Astrocyte of the cerebellum (primary cell): ENCODE data around the gene MLPH.

Experiments used
- DNase-seq: peaks from one replicate; pipeline ENCODE4 v3.0.0-alpha.2; 2011; ENCODE audit warnings: low read depth
- H3K4me3 ChIP-seq: 2 replicates; pipeline ENCODE4 v1.5.1; 2011; ENCODE audit warnings: mild to moderate bottlenecking, low read depth, low read length, moderate library complexity
- in situ Hi-C: cut with HindIII; loops from 2 replicates; pipeline ENCODE4 v1.10.0; 2017; ENCODE audit warnings: low sequenced_read_pairs
- TF ChIP-seq, protein P1 (sequence below): IDR thresholded peaks from 2 replicates; pipeline ENCODE4 v1.5.1; 2012; ENCODE audit warnings: low read length, low read depth, moderate library complexity, mild to moderate bottlenecking; ENCODE audit errors: missing control alignments

MLPH gene

DNA sequence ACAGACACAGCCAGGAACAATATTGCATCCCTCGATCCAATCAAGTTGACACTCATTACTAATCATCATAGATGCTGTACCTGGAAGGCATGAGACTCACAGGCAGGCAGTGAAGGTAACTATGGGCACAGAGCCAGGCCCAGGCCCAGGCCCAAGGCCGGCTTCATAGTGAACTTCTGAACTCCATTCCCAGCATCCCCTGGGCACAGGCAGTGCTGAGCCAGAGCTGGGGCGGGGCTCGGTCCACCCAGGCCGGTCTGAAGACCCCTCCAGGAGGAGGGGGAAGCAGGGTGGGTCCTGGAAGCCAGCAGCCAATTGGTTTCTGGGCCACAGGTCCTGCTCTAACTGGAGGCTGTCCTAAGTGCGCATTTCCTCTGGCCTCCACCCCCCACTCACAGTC lies 37.6 kb downstream of the MLPH start:
- in situ Hi-C loops = no loop called here
- TF ChIP-seq, protein P1, sequence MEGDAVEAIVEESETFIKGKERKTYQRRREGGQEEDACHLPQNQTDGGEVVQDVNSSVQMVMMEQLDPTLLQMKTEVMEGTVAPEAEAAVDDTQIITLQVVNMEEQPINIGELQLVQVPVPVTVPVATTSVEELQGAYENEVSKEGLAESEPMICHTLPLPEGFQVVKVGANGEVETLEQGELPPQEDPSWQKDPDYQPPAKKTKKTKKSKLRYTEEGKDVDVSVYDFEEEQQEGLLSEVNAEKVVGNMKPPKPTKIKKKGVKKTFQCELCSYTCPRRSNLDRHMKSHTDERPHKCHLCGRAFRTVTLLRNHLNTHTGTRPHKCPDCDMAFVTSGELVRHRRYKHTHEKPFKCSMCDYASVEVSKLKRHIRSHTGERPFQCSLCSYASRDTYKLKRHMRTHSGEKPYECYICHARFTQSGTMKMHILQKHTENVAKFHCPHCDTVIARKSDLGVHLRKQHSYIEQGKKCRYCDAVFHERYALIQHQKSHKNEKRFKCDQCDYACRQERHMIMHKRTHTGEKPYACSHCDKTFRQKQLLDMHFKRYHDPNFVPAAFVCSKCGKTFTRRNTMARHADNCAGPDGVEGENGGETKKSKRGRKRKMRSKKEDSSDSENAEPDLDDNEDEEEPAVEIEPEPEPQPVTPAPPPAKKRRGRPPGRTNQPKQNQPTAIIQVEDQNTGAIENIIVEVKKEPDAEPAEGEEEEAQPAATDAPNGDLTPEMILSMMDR = no peak
- DNase-seq = no peak
- no peak overlapping the region for H3K4me3 ChIP-seq

DNA sequence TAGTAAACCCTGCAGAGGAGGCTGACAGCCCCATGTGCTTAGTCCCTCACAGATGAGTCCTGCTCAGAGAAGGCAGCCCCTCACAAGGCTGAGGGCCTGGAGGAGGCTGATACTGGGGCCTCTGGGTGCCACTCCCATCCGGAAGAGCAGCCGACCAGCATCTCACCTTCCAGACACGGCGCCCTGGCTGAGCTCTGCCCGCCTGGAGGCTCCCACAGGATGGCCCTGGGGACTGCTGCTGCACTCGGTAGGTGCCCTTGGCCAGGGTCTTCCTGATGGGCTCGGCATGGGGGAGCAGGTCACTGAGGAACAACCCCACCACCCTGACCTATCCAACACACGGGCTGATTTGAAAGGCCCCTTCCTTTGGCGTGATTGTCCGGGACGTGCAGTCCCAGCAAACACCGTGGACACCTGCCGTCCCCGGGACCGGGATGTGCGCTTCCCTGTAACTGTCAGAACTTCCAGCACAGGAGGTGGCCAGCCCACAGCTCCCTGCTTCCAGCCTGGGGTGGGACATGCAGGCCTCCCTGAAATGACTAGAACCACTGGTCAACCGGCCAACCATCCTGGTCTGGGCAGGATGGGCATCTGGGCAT lies 38.6 kb downstream of the MLPH start:
- H3K4me3 ChIP-seq = no peak overlapping the region
- TF ChIP-seq, protein P1 = no peak
- in situ Hi-C loops = no loop called here
- no peak for DNase-seq

DNA sequence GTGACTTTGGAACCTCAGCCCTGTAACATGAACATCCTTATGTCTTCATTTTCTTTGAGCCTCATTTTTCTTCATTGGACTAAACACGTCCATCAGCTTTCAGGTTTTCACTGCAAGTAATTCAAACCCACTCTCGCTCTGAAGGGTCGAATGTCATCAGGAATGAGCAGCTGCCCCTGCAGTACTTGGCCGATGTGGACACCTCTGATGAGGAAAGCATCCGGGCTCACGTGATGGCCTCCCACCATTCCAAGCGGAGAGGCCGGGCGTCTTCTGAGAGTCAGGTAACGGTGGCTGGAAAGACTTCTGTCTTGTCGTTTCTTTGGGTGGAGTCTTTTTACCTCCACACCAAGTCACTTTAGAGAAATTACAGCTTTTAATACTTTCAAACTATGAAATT lies 40.2 kb downstream of the MLPH start:
- no peak overlapping the region for H3K4me3 ChIP-seq
- no peak for DNase-seq
- TF ChIP-seq, protein P1 = no peak
- in situ Hi-C loops = no loop called here

DNA sequence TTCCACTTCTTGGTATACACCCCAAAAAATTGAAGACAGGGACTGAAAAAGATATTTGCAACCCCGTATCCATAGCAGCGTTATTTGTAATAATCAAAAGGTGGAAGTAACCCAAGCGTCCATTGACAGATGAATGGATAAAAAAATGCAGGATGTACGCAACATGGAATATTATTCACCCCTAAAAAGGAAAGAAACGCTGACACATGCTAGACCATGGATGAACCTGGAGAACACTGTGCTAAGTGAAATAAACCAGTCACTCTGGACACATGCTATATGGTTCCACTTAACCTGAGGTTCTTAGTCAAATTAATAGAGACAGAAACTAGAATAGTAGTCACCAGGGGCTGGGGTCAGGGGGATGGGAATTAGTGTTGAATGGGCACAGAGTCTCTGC lies 40.7 kb downstream of the MLPH start:
- in situ Hi-C loops = no loop called here
- no peak for DNase-seq
- TF ChIP-seq, protein P1 = no peak
- H3K4me3 ChIP-seq = no peak overlapping the region

DNA sequence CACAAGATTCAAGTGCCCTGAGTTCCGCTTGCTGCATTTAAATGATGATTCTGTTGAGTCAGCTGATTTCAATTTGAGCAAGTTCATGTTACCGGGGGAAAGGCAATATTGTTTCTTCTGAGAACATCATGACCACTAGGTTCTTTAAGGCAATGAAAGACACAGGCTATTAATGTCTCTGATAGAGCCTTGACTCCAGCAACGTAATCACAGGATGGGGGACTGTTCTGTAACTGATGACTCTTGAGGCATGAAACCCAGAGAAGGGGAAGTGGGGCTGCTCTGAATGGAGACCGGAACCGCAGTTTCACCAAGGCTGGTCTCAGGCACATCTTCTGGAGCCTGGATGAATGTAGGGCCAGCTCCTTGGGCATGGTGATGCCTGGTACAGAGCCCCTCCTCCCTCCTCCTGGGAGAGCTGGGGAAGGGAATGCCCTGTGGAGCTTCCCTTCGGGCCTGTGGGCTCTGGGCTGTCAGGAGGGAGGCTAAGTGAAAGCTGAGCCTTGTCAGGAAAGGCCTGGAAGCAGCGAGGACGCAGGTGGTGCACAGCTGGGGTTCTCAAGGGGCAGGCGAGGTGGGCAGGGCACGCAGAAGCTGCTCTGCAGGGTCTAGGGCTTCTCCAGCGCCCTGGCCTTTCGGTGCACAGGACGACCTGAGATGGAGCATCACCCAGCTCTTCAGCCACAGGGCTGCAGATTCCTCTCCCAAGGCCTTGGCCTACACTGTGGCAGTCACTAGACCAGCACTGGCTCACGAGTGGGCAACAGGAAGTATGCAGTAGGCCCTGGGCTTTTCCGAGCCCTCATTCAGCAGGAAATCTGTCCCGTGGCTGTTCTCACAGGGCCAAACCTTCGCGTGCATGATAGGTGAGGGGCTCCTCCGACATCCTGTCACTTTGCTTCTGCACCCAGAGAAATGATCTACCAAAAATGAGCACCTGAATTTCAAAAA lies 42.7 kb downstream of the MLPH start:
- TF ChIP-seq, protein P1 = no peak
- in situ Hi-C loops = loop anchor here (5.0 kb wide), 1 partner anchor 102 kb away; no protein-coding TSS in a partner anchor
- H3K4me3 ChIP-seq = no peak overlapping the region
- DNase-seq = no peak

DNA sequence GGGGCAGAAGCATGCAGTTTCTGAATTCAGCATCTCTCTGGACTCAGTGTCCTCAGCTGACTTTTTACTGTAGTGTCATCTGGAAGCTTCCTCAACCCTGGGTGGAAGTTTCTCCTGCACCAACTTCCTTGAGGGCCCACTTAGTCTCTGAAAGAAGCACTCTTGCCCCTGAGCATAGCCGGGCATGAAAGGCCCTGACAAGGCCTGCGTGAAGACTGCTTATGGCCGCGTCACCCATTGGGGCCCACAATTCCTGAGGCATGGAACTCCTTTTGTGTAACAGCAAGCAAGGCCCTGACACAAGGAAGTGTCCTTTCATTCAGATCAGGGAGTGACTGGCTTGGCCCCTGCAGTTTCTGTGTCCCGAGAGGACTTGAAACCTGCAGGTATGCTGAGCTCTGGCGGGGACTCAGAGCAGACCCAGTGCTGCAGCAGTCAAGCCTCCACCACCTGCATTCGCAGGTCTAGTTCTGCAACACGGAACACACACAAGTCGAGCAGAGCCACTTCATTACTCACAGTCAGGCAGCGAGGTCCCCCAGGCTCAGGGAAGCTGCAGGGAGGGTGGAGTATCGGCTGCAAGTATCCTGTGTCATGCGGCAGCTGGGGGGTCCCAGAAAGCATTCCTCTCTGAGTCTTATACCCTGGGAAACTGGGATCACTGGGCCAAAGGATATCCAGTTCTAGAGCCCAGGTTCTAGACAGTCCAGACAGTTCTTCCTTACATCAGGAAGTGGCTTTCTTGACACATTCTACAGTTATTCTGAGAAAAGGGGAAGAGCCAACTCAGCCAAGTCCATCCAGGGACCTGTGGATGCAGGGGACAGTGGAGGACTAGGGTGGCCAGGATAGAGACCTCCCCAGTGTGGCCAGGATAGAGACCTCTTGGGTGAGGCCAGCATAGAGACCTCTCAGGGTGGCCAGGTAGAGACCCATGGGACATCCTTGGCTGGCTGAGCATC lies 43.7 kb downstream of the MLPH start:
- in situ Hi-C loops = loop anchor here (5.0 kb wide), 1 partner anchor 103 kb away; no protein-coding TSS in a partner anchor
- TF ChIP-seq, protein P1 = no peak
- H3K4me3 ChIP-seq = no peak overlapping the region
- no peak for DNase-seq
